Endothelial cell of umbilical vein (primary cell): ENCODE data around the gene RPP30. TPM values are rescaled to one million over a fixed set of nuclear protein-coding genes. Genes with fewer than 3 reads are reported as not detected.
A peak's percentile ranks its signal among the peaks of the same experiment; 100 is the strongest.

Experiments used
- BruUV-seq: library from RNA; stranded (reverse); fragments of 400-500 nt; replicated peaks from 2 replicates; lab custom pipeline; 2021; lab: Mats Ljungman, UMichigan
- CTCF ChIA-PET: fragments of 300-600, 350-600 bp; sonication (Branson Sonifier 250); formaldehyde crosslinking; loops from one replicate; lab custom pipeline; 2021; ENCODE audit warnings: antibody characterized with exemption, inconsistent platforms; lab: Charles Lee
- POLR2A ChIA-PET: fragments of 300-600, 350-600 bp; sonication (Branson Sonifier 250); formaldehyde crosslinking; loops from one replicate; lab custom pipeline; 2021; ENCODE audit warnings: antibody characterized with exemption, inconsistent platforms; lab: Charles Lee
- DNase-seq: peaks from one replicate; pipeline ENCODE4 v3.0.0-alpha.2; 2011; ENCODE audit warnings: low read depth, low spot score
- FAIRE-seq: peaks from 2 replicates; lab custom pipeline; 2011; peaks lifted over from hg19 to GRCh38; lab: Jason Lieb, UNC
- H2AFZ ChIP-seq: 2 replicates; pipeline ENCODE4 v1.6.0; 2012; ENCODE audit warnings: low read depth, low read length, control low read depth, inconsistent platforms
- H3K27ac ChIP-seq: 2 replicates; pipeline ENCODE4 v1.5.1; 2011; ENCODE audit warnings: low read depth, mild to moderate bottlenecking, control low read depth, low read length, moderate library complexity; ENCODE audit not compliant: insufficient read depth
- H3K27me3 ChIP-seq, 2 experiments: 2 replicates each; pipeline versions ENCODE4 v1.6.0 to v1.6.1; 2011; ENCODE audit warnings: low read length in 2 of 2, mixed read lengths in 1 of 2; ENCODE audit not compliant: control insufficient read depth in 2 of 2, insufficient read depth in 2 of 2
- H3K36me3 ChIP-seq, 2 experiments: 2 replicates in 1 of 2; 3 replicates in 1 of 2; pipeline ENCODE4 v1.5.1; 2011; ENCODE audit warnings: low read length in 2 of 2, mild to moderate bottlenecking in 1 of 2, moderate library complexity in 1 of 2; ENCODE audit not compliant: control insufficient read depth in 2 of 2, insufficient read depth in 2 of 2; ENCODE audit errors: extremely low read depth in 1 of 2
- H3K4me1 ChIP-seq: 3 replicates; pipeline ENCODE4 v1.5.1; 2011; ENCODE audit warnings: mild to moderate bottlenecking, low read length; ENCODE audit not compliant: control insufficient read depth, insufficient read depth; ENCODE audit errors: extremely low read depth
- H3K4me2 ChIP-seq: 2 replicates; pipeline ENCODE4 v1.6.1; 2011; ENCODE audit warnings: low read length, control low read depth, mixed read lengths; ENCODE audit not compliant: insufficient read depth
- H3K4me3 ChIP-seq, 3 experiments: fragments of 200-600 bp in 1 of 3; sonication (generic), shearing (Covaris generic) in 1 of 3; replicated peaks in 1 of 3; 2 replicates each; pipeline ENCODE4 v1.5.1; 2011 to 2016; ENCODE audit warnings: control low read depth in 3 of 3, low read length in 3 of 3, mild to moderate bottlenecking in 2 of 3, inconsistent platforms in 1 of 3, low read depth in 1 of 3, moderate library complexity in 1 of 3; ENCODE audit not compliant: insufficient read depth in 1 of 3
- H3K79me2 ChIP-seq: 2 replicates; pipeline ENCODE4 v1.6.0; 2012; ENCODE audit warnings: low read length, inconsistent platforms; ENCODE audit not compliant: control insufficient read depth, insufficient read depth
- H3K9ac ChIP-seq: replicated peaks from 2 replicates; pipeline ENCODE3; 2011; ENCODE audit warnings: low read length, control low read depth; ENCODE audit not compliant: insufficient read depth; ENCODE audit errors: extremely low read depth
- H3K9me1 ChIP-seq: replicated peaks from 3 replicates; pipeline ENCODE4 v1.6.0; 2011; ENCODE audit warnings: mild to moderate bottlenecking, low read length; ENCODE audit not compliant: control insufficient read depth, insufficient read depth; ENCODE audit errors: extremely low read depth
- H3K9me3 ChIP-seq: replicated peaks from 2 replicates; pipeline ENCODE4 v1.5.1; 2012; ENCODE audit warnings: low read length, inconsistent platforms; ENCODE audit not compliant: control insufficient read depth, insufficient read depth
- H4K20me1 ChIP-seq: replicated peaks from 2 replicates; pipeline ENCODE3; 2011; ENCODE audit warnings: mild to moderate bottlenecking, low read length; ENCODE audit not compliant: control insufficient read depth, insufficient read depth; ENCODE audit errors: extremely low read depth
- CTCF ChIP-seq, 2 donors: IDR thresholded peaks; 1 replicate in 1 of 2; 2 replicates in 1 of 2; pipeline ENCODE4 v1.5.1; 2011; ENCODE audit warnings: low read length in 2 of 2, mild to moderate bottlenecking in 2 of 2, moderate library complexity in 2 of 2, control low read depth in 1 of 2, inconsistent platforms in 1 of 2, low read depth in 1 of 2; ENCODE audit not compliant: insufficient read depth in 1 of 2; ENCODE audit errors: extremely low read depth in 1 of 2
- EZH2 ChIP-seq: IDR thresholded peaks from 2 replicates; pipeline ENCODE4 v1.6.1; 2012; ENCODE audit warnings: borderline replicate concordance, low read depth, mild to moderate bottlenecking, moderate library complexity, low read length, inconsistent platforms; ENCODE audit not compliant: severe bottlenecking
- FOS ChIP-seq: IDR thresholded peaks from 2 replicates; pipeline ENCODE4 v1.6.1; 2011; ENCODE audit warnings: mild to moderate bottlenecking, low read length, moderate library complexity, borderline replicate concordance; ENCODE audit not compliant: insufficient read depth
- GATA2 ChIP-seq: IDR thresholded peaks from 2 replicates; pipeline ENCODE4 v1.7.0; 2011; ENCODE audit warnings: low read depth, mild to moderate bottlenecking, moderate library complexity, mixed read lengths, low read length; ENCODE audit not compliant: insufficient read length, insufficient read depth
- JUN ChIP-seq: IDR thresholded peaks from 2 replicates; pipeline ENCODE4 v1.6.1; 2011; ENCODE audit warnings: borderline replicate concordance, low read depth; ENCODE audit not compliant: insufficient read length, insufficient read depth
- MYC ChIP-seq: IDR thresholded peaks from one replicate; pipeline ENCODE4 v1.6.1; 2011; ENCODE audit warnings: mild to moderate bottlenecking, low read depth, low read length
- POLR2A ChIP-seq: IDR thresholded peaks from 2 replicates; pipeline ENCODE4 v1.6.1; 2012; ENCODE audit warnings: low read depth, mild to moderate bottlenecking, control low read depth, low read length
- POLR2AphosphoS5 ChIP-seq: IDR thresholded peaks from 2 replicates; pipeline ENCODE4 v1.6.1; 2012; ENCODE audit warnings: low read depth, mild to moderate bottlenecking, control low read depth, low read length, moderate library complexity; ENCODE audit not compliant: insufficient read depth
- dilution Hi-C: fragments of 300-500 bp; cut with MboI; formaldehyde crosslinking; loops from one replicate; pipeline ENCODE4 v1.15.0; 2019; ENCODE audit warnings: low sequenced_read_pairs; ENCODE audit not compliant: extremely low pct_ligation_motif_present
- intact Hi-C: fragments of 100-400 bp; cut with micrococcal nuclease; formaldehyde crosslinking; loops from one replicate; pipeline ENCODE4 v1.10.0; 2022
- polyA plus RNA-seq, 4 experiments: library from polyadenylated mRNA; depleted of rRNA in 3 of 4; stranded (reverse) in 3 of 4; unstranded in 1 of 4; fragments of >200 nt; gene quantifications; 2 replicates each; pipeline versions ENCODE4 v1.2.1 to v1.2.3, GENCODE V29; 2011 to 2012; ENCODE audit warnings: missing spikeins in 1 of 4
- total RNA-seq: library from RNA; stranded (reverse); gene quantifications from 2 replicates; pipeline ENCODE4 v1.2.3, GENCODE V29; 2021
- TF ChIP-seq, protein P1 (sequence below): IDR thresholded peaks from 2 replicates; pipeline ENCODE4 v1.6.1; 2011; ENCODE audit not compliant: insufficient read depth, insufficient read length

Gene RPP30
- total and polyA plus RNA-seq, 2 donors (not counting 3 experiments of a cell fraction or from before 2014, with no cell fraction given) = 21.1 to 47.8 TPM

GRCh38 chr10:90859321-90859751, 12.4 kb upstream of the RPP30 start:
- Histone ChIP-seq H3K27ac (no peak overlapping the region), H4K20me1 (no peaks in the 10 kb centered on the region), H3K4me3 (no peak overlapping the region), H3K36me3 (no peaks in the 10 kb centered on the region), H3K27me3 (peaks cover 27 to 39% of the 10 kb centered on the region in 2 experiments), H3K9me1 (no peaks in the 10 kb centered on the region), H3K79me2 (no peaks in the 10 kb centered on the region), H3K4me2 (peak overlapping the region; percentile 57), H3K4me1 (peaks cover 19% of the 10 kb centered on the region), H3K9ac (no peak overlapping the region), H3K9me3 (no peaks in the 10 kb centered on the region), H2AFZ (no peak overlapping the region)
- DNase-seq = peak; percentile 46
- peak; percentile 55 for TF ChIP-seq JUN
- TF ChIP-seq, protein P1, sequence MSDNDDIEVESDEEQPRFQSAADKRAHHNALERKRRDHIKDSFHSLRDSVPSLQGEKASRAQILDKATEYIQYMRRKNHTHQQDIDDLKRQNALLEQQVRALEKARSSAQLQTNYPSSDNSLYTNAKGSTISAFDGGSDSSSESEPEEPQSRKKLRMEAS = no peak
- TF ChIP-seq MYC = no peak
- TF ChIP-seq FOS = peak; percentile 85
- TF ChIP-seq EZH2 = no peak
- TF ChIP-seq CTCF (IDR thresholded peaks at IDR 0.05; ENCODE audit: extremely low read depth in 1 of 2, insufficient read depth in 1 of 2, low read depth in 1 of 2, low read length in 2 of 2) = no peak
- peak; percentile 33 for TF ChIP-seq GATA2
- peak; percentile 16 for TF ChIP-seq POLR2AphosphoS5
- no peak for TF ChIP-seq POLR2A
- dilution Hi-C loops (no loop called here), intact Hi-C loops (loop anchor here (1.0 kb wide), 1 partner anchor 12 kb away; the partner anchor contains the start of gene RPP30)
- ChIA-PET POLR2A (no interaction called here), CTCF (interaction anchor here (1.6 to 1.8 kb wide), 2 partner anchors 71 to 109 kb away, joined by 5 read pairs; no protein-coding TSS in a partner anchor)
- BruUV-seq = no TSS peak
- peak; percentile 66 for FAIRE-seq
